UCSD-AML1 (cell line): ENCODE data around the gene SPEF1.

Source experiments
- DNase-seq: peaks from one replicate; lab custom pipeline; 2025; ENCODE audit not compliant: unreplicated experiment; lab: John Stamatoyannopoulos, UW

SPEF1 gene

GRCh38 chr20:3751305-3751674, 30.0 kb downstream of the SPEF1 start:
- no peak for DNase-seq

- DNase-seq = no peak
These were observed 31.3 kb downstream of the SPEF1 start for GRCh38 chr20:3749689-3750531.

- DNase-seq = no peak
These were observed 32.1 kb downstream of the SPEF1 start for GRCh38 chr20:3749087-3749688.

- DNase-seq = no peak
These were observed 33.2 kb downstream of the SPEF1 start for GRCh38 chr20:3748073-3748472.

- DNase-seq = no peak
These were observed 33.8 kb downstream of the SPEF1 start for GRCh38 chr20:3747471-3747870.

GRCh38 chr20:3745686-3746173, 35.5 kb downstream of the SPEF1 start:
- DNase-seq = no peak

GRCh38 chr20:3744806-3745685, 36.2 kb downstream of the SPEF1 start:
- DNase-seq = no peak

- DNase-seq = no peak
These were observed 37.2 kb downstream of the SPEF1 start for GRCh38 chr20:3744037-3744436.

GRCh38 chr20:3743251-3743650, 38.0 kb downstream of the SPEF1 start:
- no peak for DNase-seq

- no peak for DNase-seq
These were observed 39.3 kb downstream of the SPEF1 start for GRCh38 chr20:3741836-3742458.

GRCh38 chr20:3740615-3741301, 40.5 kb downstream of the SPEF1 start:
- no peak for DNase-seq

GRCh38 chr20:3739926-3740451, 41.3 kb downstream of the SPEF1 start:
- DNase-seq = no peak

GRCh38 chr20:3739054-3739925, 42.0 kb downstream of the SPEF1 start:
- DNase-seq = no peak

- DNase-seq = no peak
These were observed 42.9 kb downstream of the SPEF1 start for GRCh38 chr20:3738111-3739053.

GRCh38 chr20:3735768-3736167, 45.5 kb downstream of the SPEF1 start:
- no peak for DNase-seq

GRCh38 chr20:3734111-3734843, 47.0 kb downstream of the SPEF1 start:
- DNase-seq = no peak
